A549 (cell line): ENCODE measurements around the gene TUT1.

ENCODE experiments used
- POLR2A ChIP-seq: IDR thresholded peaks from 2 replicates; pipeline ENCODE4 v1.6.1; 2012; ENCODE audit warnings: mild to moderate bottlenecking, low read length
- POLR2AphosphoS2 ChIP-seq: conservative IDR thresholded peaks from 2 replicates; pipeline ENCODE4 v1.6.1; 2012; ENCODE audit warnings: low read length, improper control_type of control experiment, inconsistent platforms
- REST ChIP-seq: fragments of 200-600 bp; sonication (generic); IDR thresholded peaks from 2 replicates; pipeline ENCODE4 v1.6.1; 2016; ENCODE audit warnings: antibody characterized with exemption, mild to moderate bottlenecking, moderate library complexity

- TF ChIP-seq POLR2AphosphoS2 (no peak), POLR2A (no peak), REST (no peak)
Measured at GRCh38 chr11:62555464-62556107, 35.7 kb downstream of the TUT1 start.
